HG02973 (cell line): Measurements from ENCODE around the gene DHDH.
"Not testable (repeated sequence)": the region's sequence is repeated elsewhere in the genome, so short reads cannot be mapped to it uniquely, and the experiment has no call there.

Source experiments
- ATAC-seq: cut with Tn5 transposase; IDR thresholded peaks from one replicate; pipeline ENCODE4 v1.9.1; 2021; ENCODE audit warnings: moderate library complexity; ENCODE audit not compliant: unreplicated experiment

DHDH gene

DNA sequence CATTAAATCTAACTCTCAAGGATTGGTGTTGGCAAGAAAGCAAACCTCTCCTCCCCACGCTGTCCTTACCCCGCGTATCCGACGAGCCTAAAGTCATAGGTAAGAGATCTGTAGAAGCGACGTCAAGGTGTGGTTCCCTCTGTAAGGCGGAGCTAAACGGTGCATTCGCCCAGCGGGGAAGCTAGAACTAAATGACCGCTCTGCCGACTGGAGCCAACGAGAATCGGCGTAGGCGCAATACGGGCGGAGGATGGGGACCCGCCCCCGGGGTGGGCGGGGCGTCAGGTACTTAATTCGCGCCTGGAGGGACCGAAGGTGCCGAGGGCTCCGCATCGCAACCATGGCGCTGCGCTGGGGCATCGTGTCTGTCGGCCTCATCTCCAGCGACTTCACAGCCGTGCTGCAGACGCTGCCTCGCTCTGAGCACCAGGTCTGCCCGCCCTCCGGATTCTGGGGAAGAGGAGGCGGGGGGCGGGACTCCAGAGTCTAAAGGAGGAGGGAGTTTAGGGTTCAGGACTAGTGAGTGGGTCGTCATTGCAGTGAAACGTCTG lies at the start of gene DHDH:
Gene DHDH, plus strand, starts transcription at position 318 of the 551 bp plus-strand sequence. Its CDS starts 23 bp downstream, at position 341.
- ATAC-seq, result no peak

DNA sequence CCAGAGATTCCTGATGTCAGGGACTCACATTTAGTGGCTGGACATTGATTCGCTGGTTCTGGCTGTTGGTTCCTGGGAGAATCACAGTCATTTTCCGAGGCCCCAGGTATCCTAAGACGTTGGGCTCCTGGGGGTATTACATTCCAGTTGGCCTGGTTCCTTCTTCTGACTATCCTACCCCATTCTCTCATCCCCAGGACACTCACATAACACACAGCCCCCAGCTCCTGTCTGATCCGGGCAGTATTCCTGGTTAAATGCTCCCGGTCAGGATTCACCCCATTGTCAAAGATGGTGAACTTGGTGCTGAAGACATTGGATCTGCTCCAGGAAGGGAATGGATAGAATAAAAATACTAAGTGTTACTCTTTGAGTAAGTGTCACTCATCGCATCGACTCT lies 49.8 kb upstream of the DHDH start:
- ATAC-seq, result no peak

DNA sequence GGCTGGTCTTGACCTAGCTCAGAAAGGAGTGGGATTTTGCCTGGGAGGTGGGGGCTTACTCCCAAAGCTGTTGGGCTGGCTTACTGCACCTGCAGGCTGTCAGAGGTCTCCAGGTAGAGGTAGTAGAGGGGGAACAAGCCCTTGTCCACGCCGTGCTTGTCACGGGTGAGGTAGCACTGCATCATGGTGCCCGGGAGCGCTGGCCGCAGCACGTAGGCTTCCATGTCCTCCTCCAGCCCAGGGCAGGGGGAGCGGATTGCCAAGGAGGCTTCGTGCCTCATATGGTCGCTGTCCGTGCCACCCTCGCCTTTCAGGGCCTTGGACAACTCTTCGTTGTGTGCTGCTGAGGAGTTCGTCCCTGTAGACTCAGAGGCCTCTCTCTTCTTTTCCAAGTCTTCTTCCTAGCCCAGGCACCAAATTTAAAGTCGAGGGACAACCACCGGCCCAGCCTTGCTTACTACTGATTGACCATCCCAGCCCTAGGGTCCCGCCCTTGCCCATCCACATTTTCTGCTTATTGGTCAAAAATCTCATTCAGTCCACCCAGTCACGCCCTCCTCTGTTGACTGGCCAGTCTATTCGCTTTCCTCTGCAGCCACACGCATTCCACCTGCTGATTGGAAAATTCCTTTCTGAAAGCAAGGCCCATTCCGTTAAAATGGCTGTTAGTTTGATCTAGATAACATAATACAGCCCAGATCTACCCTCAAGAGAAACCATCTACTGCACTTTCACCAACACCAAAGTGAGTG lies 45.5 kb upstream of the DHDH start:
- ATAC-seq, result no peak

DNA sequence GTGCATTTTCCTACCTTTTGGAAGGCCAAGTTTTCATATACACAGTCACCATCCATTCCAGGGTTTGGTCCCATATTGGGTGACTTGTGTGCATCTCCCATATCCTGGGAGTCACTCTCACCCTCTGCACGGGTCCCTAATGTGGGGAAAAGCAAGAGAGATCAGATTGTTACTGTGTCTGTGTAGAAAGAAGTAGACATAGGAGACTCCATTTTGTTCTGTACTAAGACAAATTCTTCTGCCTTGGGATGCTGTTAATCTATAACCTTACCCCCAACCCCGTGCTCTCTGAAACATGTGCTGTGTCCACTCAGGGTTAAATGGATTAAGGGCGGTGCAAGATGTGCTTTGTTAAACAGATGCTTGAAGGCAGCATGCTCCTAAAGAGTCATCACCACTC lies 44.0 kb upstream of the DHDH start:
- ATAC-seq, result not testable (repeated sequence)

DNA sequence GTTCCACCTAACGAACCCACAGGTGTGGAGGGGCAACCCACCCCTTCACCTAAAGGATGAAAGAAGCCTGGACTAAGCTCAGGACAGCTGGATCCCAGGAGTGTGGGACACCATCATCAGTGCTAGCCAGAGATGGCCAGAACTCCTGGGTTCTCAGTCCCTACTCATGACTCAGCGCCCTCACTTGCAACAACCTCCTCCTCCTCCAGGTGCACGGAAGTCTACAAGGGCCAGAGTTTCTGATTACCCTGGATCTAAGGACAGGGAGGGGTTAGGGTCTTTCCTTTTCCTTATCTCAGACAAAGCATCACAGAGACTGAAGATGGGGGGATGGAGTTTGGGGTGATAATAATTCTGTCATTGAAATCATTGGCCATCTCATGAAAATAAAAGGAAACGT lies 42.9 kb upstream of the DHDH start:
- ATAC-seq, result no peak

DNA sequence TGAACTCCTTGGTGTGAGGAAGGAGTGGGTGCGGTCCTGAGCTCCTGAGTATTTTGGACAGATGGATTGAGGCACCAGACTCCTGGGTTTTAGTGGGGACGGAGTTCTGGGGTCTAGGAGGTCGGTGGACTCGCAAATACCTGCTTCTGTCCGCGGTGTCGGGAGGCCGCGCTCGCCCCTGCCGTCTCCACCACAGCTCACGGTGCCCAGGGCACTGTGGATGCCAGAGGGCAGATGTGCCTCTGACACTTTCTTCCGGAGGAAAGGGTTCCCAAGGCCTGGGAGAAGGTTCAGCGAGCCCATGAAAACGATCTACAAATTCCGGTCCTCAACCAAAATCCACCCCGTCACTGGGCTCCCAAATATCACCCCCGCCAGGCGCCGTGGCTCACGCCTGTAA lies 38.3 kb upstream of the DHDH start:
- ATAC-seq, result no peak

DNA sequence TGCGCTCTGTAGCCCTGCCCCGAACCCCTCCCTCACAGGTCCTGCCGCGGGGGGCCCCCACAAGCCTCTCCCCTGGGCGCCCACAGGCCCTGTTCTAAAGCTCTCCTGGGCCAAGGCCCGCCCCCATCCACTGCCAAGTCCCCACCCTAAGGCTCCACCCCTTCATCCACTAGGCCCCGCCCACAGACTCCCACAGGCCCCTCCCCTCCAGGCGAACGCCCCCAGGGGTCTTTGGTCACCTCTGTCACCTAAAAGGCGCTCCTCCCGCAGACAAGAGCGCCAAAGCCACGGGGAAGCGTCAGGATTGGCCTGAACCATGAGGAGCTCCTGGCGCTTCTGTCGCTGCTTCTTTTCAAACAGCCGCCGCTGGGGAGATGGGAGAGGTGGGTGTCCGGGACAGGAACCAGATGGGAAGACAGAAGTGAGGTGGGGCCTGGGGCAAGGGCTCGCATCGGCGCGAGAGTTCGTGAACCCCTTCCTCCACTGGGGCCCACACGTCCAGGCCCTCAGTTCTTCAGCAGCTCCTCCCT lies 37.2 kb upstream of the DHDH start:
- ATAC-seq, result no peak

DNA sequence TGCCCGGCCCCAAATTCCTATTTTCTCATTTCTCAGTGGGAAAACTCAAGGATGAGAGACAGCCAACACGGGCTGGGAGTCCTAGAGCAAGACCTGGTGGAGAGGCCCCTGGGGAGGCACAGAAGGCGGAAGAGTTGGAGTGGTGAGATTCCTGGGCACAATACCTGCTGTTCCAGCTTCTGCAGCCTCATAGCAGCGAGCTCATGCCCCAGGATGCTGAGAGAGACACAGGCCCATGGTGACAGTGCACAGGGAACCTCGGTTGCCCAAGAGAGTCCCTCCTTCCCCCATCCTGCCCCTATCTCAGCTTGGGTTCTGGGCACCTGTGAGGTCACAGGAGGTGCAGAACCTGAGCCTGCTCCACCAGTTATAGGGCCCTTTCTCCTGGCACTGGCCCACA lies 36.3 kb upstream of the DHDH start:
- no peak for ATAC-seq

DNA sequence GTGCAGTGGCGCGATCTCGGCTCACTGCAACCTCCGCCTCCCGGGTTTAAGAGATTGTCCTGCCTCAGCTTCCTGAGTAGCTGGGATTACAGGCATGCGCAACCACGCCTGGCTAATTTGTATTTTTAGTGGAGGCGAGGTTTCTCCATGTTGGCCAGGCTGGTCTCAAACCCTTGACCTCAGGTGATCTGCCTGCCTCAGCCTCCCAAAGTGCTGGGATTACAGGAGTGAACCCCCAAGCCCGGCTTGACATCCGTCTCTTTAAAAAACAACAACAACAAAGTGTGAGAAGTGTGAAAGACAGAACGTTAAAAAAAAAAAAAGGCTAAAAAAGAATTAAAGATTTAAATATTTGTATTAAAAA lies 34.1 kb upstream of the DHDH start:
- not testable (repeated sequence) for ATAC-seq

DNA sequence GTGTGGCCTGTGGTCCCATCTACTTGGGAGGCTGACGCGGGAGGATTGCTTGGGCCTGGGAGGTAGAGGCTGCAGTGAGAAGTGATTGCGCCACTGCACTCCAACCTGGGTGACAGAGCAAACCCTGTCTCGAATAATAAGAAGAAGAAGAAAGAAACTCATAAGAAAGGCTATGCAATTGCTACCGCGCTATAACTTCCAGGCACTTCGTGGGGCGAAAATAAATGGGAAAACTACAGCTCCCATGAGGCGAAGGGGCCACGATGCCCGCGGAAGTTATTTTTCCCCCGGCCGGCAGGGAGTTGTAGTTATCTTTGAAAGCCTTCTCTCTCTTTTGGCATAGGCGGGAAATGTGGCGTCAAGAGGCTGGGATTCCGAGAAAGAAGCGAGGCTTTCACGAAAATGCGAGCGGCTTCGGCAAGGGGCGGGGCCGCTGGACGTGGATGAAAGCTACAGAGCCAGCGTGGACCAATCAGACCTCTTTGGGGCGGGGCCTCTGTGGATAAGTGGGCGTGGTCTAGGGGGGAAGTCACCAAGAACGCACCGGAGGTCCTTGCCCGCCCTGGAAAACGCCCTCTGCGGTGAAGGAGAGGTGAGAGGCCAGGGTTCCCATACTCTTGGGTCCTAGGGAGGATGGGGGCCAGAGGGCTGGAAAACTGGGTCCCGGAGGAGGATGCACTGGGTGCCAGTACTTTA lies 33.6 kb upstream of the DHDH start, which contains the start of gene NUCB1:
Gene NUCB1, plus strand, starts transcription at position 532 of the 696 bp plus-strand sequence. CDS start 485 bp downstream, outside the sequence.
- ATAC-seq, result peak; percentile 80

DNA sequence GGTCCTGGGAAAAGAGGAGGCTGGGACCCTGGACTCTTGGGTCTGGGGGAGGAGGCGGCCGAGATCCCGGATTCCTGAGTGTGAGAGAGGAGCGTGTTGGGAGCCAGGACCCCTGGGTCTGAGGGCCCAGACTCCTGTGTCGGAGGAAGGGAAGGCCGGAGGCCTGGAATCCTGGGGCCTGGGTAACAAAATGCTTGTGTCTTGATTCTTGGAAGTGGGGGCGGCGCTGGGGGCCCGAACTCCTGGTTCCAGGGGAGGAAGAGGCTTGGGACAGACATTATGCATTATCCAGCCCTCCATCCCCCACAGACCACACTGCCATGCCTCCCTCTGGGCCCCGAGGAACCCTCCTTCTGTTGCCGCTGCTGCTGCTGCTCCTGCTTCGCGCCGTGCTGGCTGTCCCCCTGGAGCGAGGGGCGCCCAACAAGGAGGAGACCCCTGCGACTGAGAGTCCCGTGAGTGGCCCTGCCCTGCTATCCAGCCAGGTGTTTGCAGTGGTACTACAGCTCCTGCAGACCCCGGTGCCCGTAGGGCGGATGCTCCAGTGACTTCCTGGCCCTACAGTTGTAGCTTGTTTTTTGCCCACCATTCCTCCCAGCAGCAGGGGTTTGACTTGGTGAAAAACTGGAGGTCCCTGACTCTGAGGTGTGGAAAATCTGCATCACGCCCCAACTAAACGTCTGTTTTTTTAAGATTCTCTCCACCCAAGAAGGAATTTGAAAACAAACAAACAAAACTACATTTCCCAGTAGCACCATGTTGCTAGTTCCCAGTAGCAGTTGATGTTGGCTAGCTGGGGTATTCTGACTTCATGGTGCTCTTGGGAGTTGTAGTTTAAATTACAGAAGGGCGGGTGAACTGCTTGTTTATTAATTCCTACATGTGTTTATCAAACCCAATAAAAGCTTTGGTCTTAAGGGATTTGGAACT lies 32.8 kb upstream of the DHDH start:
- ATAC-seq, result no peak

DNA sequence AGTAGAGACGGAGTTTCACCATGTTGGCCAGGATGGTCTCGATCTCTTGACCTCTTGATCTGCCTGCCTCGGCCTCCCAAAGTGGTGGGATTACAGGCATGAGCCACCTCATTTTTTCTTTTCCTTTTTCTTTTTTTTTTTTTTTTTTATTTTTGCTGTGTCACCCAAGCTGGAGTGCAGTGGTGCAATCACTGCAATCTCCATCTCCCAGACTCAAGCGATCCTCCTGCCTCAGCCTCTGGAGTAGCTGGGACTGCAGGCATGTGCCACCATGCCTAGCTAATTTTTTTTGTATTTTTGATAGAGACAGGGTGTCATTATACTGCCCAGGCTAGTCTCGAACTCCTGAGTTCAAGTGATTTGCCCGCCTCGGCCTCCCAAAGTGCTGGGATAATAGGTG lies 31.2 kb upstream of the DHDH start:
- ATAC-seq, result not testable (repeated sequence)

DNA sequence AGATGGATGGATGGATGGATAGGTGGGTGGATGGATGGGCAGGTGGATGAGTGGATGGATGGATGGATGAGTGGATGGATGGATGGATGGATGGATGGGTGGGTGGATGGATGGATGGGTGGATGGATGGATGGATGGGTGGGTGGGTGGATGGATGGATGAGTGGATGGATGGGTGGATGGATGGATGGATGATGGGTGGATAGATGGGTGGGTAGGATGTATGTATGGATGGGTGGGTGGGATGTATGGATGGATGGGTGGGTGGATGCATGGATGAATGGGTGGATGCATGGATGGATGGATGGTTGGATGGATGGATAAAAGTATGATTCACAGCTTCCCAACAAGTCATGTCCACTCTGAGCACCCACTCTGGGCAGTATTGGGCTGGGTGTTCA lies 29.7 kb upstream of the DHDH start:
- not testable (repeated sequence) for ATAC-seq

DNA sequence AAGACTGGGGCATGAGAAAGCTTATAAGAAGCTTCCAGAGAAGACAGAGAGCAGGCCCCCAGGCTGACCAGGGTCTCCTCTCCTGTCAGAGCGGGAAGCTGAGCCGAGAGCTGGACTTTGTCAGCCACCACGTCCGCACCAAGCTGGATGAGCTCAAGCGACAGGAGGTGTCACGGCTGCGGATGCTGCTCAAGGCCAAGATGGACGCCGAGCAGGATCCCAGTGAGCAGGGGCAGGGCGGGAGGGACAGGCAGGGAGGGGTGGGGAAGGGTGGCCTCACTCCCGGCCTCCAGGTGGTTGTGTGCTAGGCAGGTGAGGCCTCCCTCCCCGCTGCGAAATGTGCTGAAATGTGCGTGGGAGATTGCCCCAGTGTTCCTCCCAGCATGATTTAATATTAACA lies 27.8 kb upstream of the DHDH start:
- no peak for ATAC-seq

DNA sequence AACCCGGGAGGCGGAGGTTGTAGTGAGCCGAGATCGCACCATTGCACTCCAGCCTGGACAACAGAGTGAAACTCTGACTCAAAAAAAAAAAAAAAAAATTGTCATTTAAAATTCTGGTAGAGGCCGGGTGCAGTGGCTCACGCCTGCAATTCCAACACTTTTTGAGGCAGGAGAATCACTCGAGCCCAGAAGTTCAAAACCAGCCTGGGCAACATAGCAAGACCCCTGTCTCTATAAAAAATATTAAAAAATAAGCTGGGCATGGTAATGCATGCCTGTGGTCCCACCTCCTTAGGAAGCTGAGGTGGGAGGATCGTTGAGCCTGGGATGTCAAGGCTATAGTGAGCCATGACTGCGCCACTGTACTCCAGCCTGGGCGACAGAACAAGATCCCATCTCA lies 27.2 kb upstream of the DHDH start:
- ATAC-seq, result no peak

DNA sequence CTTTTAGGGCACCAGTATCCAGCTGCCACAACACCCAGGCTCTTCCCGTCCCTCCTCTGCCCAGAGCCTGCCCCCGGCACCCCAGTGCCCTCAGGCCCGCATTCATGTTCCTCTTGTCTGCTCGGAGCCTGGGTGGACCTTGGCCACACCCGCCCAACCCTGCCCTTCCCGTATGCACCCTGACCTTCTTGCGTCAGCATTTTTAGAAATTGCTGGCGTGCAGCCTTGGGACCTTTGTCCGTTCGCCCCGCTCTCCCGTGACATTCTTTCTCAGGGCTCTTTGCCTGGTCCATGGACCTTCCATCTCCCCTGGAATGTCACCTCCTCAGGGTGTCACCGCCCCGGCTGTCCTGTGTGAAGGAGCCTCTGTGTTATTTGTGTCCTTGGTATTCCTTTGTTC lies 25.8 kb upstream of the DHDH start:
- ATAC-seq, result no peak

DNA sequence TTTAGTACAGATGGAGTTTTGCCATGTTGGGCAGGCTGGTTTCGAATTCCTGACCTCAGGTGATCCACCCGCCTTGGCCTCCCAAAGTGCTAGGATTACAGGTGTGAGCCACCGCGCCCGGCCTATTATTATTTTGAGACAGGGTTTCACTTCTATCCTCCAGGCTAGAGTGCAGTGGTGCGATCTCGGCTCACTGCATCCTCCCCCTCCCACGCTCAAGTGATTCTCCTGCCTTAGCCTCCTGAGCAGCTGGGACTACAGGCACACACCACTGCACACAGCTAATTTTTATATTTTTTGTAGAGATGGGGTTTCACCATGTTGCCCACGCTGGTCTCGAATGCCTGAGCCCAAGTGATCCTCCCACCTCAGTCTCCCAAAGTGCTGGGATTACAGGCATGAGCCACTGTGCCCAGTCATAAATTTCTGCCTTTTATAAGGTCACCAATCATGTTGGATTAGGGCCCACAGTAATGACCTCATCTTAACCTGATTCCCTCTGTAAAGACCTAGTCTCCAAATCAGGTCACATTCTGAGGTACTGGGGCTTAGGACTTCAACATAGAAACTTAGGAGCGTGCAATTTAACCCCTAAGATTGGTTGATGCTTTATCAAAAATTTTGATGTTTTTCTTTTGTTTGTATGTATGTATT lies 23.9 kb upstream of the DHDH start:
- ATAC-seq, result not testable (repeated sequence)

DNA sequence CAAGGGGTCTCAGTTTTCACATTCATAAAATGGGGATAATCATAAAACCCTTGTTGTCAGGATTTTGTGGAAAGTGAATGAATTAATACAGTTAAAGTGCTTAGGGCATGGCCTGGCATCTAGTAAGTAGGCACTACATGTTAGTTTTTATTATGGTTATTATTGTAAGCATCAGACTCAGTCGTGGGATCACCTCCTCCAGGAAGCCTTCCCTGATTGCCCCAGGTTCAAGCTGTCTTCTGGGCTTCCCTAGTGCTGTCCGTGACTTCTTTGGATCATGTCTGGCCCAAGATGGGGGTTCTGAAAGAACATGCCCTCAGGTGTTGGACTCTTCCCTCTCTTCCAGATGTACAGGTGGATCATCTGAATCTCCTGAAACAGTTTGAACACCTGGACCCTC lies 22.7 kb upstream of the DHDH start:
- ATAC-seq, result no peak

DNA sequence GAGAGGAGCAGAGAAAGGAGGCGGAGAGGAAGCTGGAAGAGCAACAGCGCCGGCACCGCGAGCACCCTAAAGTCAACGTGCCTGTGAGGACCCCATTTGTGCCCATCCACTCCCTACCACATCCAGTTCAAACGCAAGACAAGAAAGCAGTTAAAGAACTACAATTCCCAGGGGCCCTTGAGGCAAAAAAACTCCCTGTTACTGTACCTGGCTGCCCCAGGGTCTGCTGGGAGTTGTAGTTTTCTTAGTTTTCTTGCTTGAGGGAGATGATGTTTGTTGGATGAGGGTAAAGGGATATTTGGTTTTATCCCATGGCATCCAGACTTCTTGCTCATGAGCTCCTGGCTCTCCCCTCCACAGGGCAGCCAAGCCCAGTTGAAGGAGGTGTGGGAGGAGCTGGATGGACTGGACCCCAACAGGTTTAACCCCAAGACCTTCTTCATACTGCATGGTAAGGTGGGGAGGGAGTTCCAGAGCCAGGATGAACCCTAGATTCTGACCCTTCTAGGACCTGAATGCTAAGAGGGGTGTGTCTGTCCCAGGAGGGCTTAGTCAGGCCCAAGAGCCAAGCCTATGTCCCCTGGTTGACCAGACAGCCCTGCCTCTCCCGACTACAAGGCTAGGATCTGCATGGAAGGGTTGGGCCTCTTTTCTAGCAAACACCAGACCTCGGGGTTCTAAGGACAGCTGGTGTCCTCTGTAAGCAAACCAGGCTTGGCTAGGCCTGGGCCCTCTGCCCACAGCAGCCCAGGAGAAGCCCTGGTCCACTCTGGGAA lies 20.2 kb upstream of the DHDH start:
- ATAC-seq, result no peak

DNA sequence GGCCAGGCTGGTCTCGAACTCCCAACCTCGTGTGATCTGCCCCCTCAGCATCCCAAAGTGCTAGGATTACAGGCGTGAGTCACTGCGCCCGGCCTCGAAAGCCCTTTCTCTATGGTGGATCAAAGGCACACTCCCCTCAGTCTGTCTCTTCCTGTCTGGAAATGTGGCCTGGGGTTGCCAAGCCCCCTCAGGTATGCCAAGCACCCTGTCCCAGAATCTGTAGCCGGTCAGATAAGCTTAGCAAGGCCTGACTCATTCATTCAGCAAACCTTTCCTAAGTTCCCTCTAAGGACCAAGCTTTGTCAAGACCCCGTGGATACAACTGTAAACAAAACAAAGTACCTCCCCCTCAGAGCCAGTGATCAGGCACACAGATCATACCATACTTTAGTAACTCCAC lies 19.3 kb upstream of the DHDH start:
- ATAC-seq, result no peak
